ENCODE measurements around the gene KRT13.
A peak's percentile ranks its signal among the peaks of the same experiment; 100 is the strongest.

Gene KRT13

GRCh38 chr17:41536741-41537613, 31.6 kb upstream of the KRT13 start:
- DNase-seq: no peak

- no peak for DNase-seq
These were observed 30.5 kb upstream of the KRT13 start for GRCh38 chr17:41535764-41536481.

GRCh38 chr17:41534899-41535546, 29.6 kb upstream of the KRT13 start:
- no peak for DNase-seq

- DNase-seq: no peak
These were observed 28.2 kb upstream of the KRT13 start for GRCh38 chr17:41533613-41534012.

GRCh38 chr17:41532947-41533570, 27.6 kb upstream of the KRT13 start:
- DNase-seq: no peak

- DNase-seq: no peak
These were observed 26.6 kb upstream of the KRT13 start for GRCh38 chr17:41531993-41532392.

GRCh38 chr17:41530062-41531048, 24.9 kb upstream of the KRT13 start:
- no peak for DNase-seq

GRCh38 chr17:41529491-41529915, 24.1 kb upstream of the KRT13 start:
- DNase-seq: no peak

GRCh38 chr17:41528959-41529353, 23.5 kb upstream of the KRT13 start:
- DNase-seq: no peak

GRCh38 chr17:41527063-41528023, 21.9 kb upstream of the KRT13 start:
- no peak for DNase-seq

- no peak for DNase-seq
These were observed 18.8 kb upstream of the KRT13 start for GRCh38 chr17:41524261-41524660.

- no peak for DNase-seq
These were observed 18.4 kb upstream of the KRT13 start for GRCh38 chr17:41523787-41524186.

GRCh38 chr17:41523225-41523593, 17.8 kb upstream of the KRT13 start:
- no peak for DNase-seq

- DNase-seq: no peak
These were observed 17.2 kb upstream of the KRT13 start for GRCh38 chr17:41522301-41523224.

GRCh38 chr17:41521574-41522261, 16.3 kb upstream of the KRT13 start:
- DNase-seq: no peak

- peak; percentile 70 for DNase-seq
These were observed 15.6 kb upstream of the KRT13 start for GRCh38 chr17:41520821-41521521.

- peak; percentile 77 for DNase-seq
These were observed 14.3 kb upstream of the KRT13 start for GRCh38 chr17:41519501-41520224.

Data from NCI-H2029 treated with DMSO at 0.1 percent for 48 hours (cell line).